GM23338 (cell line): ENCODE measurements around the gene TADA2A. TPM values are rescaled to one million over a fixed set of nuclear protein-coding genes. Genes with fewer than 3 reads are reported as not detected.

Experiments used
- ATAC-seq: fragments of 200-7000 bp; cut with Tn5 transposase; 3 replicates; pipeline ENCODE4 v1.9.1; 2020
- DNase-seq: peaks from one replicate; pipeline ENCODE4 v3.0.0-alpha.2; 2015; ENCODE audit warnings: low spot score
- H2AFZ ChIP-seq: fragments of 200-600 bp; sonication (generic); 2 replicates; pipeline ENCODE4 v1.8.0; 2016; ENCODE audit warnings: antibody characterized with exemption, mild to moderate bottlenecking, moderate library complexity
- H3F3A ChIP-seq: fragments of 200-600 bp; sonication (generic); replicated peaks from 2 replicates; pipeline ENCODE4 v1.8.0; 2017; ENCODE audit warnings: antibody characterized with exemption, mixed run types, low read depth
- H3K27ac ChIP-seq: fragments of 200-600 bp; sonication (generic); 2 replicates; pipeline ENCODE4 v1.6.1; 2016; ENCODE audit warnings: low read depth
- H3K27me3 ChIP-seq: fragments of 200-600 bp; sonication (generic); 2 replicates; pipeline ENCODE4 v1.8.0; 2016; ENCODE audit warnings: mild to moderate bottlenecking, mixed run types, moderate library complexity; ENCODE audit not compliant: insufficient read depth
- H3K36me3 ChIP-seq: fragments of 200-600 bp; sonication (generic); 2 replicates; pipeline ENCODE4 v1.8.0; 2016; ENCODE audit warnings: mild to moderate bottlenecking; ENCODE audit not compliant: insufficient read depth
- H3K4me1 ChIP-seq: fragments of 200-600 bp; sonication (generic); 2 replicates; pipeline ENCODE4 v1.8.0; 2016; ENCODE audit warnings: mild to moderate bottlenecking, moderate library complexity; ENCODE audit not compliant: insufficient read depth
- H3K4me2 ChIP-seq: fragments of 200-600 bp; sonication (generic); 2 replicates; pipeline ENCODE4 v1.7.1; 2017; ENCODE audit warnings: mixed run types
- H3K4me3 ChIP-seq: fragments of 200-600 bp; sonication (generic); 2 replicates; pipeline ENCODE4 v1.6.1; 2016; ENCODE audit warnings: mixed run types
- H3K79me2 ChIP-seq: fragments of 200-600 bp; sonication (generic); replicated peaks from 2 replicates; pipeline ENCODE4 v1.8.0; 2017; ENCODE audit warnings: mild to moderate bottlenecking; ENCODE audit not compliant: insufficient read depth
- H3K9me2 ChIP-seq: fragments of 200-600 bp; sonication (generic); 2 replicates; pipeline ENCODE4 v1.8.0; 2017; ENCODE audit not compliant: insufficient read depth
- H4K20me1 ChIP-seq: fragments of 200-600 bp; sonication (generic); replicated peaks from 2 replicates; pipeline ENCODE4 v1.8.0; 2017; ENCODE audit warnings: mild to moderate bottlenecking; ENCODE audit not compliant: insufficient read depth
- H3K27ac Mint-ChIP-seq: 2 replicates; pipeline ENCODE4 v1.8.0; 2020; ENCODE audit warnings: inconsistent platforms, mild to moderate bottlenecking, moderate library complexity, mixed read lengths
- H3K27me3 Mint-ChIP-seq: 3 replicates; pipeline ENCODE4 v1.8.0; 2022; ENCODE audit warnings: low read depth, mild to moderate bottlenecking, moderate library complexity, mixed read lengths, inconsistent platforms; ENCODE audit not compliant: insufficient read depth, poor library complexity
- H3K36me3 Mint-ChIP-seq: 3 replicates; pipeline ENCODE4 v1.8.0; 2021; ENCODE audit warnings: low read depth, mild to moderate bottlenecking, inconsistent platforms, moderate library complexity, mixed read lengths
- H3K4me1 Mint-ChIP-seq: 3 replicates; pipeline ENCODE4 v1.8.0; 2020; ENCODE audit warnings: mild to moderate bottlenecking, inconsistent platforms, mixed read lengths
- H3K4me3 Mint-ChIP-seq: 3 replicates; pipeline ENCODE4 v1.8.0; 2021; ENCODE audit warnings: moderate library complexity, mild to moderate bottlenecking, inconsistent platforms, mixed read lengths
- H3K9me3 Mint-ChIP-seq: 3 replicates; pipeline ENCODE4 v1.8.0; 2020; ENCODE audit warnings: moderate library complexity, mild to moderate bottlenecking, inconsistent platforms, mixed read lengths
- CREB1 ChIP-seq: fragments of 250-450 bp; sonication (Bioruptor Pico); IDR thresholded peaks from 2 replicates; pipeline ENCODE4 v1.5.0; 2020; ENCODE audit warnings: low read depth, mild to moderate bottlenecking, moderate library complexity
- EZH2 ChIP-seq: fragments of 200-600 bp; sonication (generic); IDR thresholded peaks from one replicate; pipeline ENCODE4 v1.8.0; 2017; ENCODE audit warnings: antibody characterized with exemption, mild to moderate bottlenecking, low read depth; ENCODE audit not compliant: unreplicated experiment
- EZH2phosphoT487 ChIP-seq: fragments of 200-600 bp; sonication (generic); IDR thresholded peaks from one replicate; pipeline ENCODE4 v1.8.1; 2018; ENCODE audit warnings: antibody characterized with exemption; ENCODE audit not compliant: unreplicated experiment
- JUNB ChIP-seq: IDR thresholded peaks from one replicate; pipeline ENCODE4 v1.6.1; 2016; ENCODE audit warnings: antibody characterized with exemption; ENCODE audit not compliant: unreplicated experiment
- NANOG ChIP-seq: IDR thresholded peaks from 2 replicates; pipeline ENCODE4 v1.6.1; 2016; ENCODE audit warnings: antibody characterized with exemption, borderline replicate concordance
- POLR2AphosphoS5 ChIP-seq: IDR thresholded peaks from 2 replicates; pipeline ENCODE4 v1.6.1; 2016; ENCODE audit warnings: antibody characterized with exemption, low read depth
- REST ChIP-seq: IDR thresholded peaks from one replicate; pipeline ENCODE4 v1.6.1; 2018; ENCODE audit warnings: antibody characterized with exemption; ENCODE audit not compliant: unreplicated experiment
- STAT1 ChIP-seq: IDR thresholded peaks from one replicate; pipeline ENCODE4 v1.6.1; 2016; ENCODE audit warnings: antibody characterized with exemption; ENCODE audit not compliant: unreplicated experiment
- ZNF114 ChIP-seq: fragments of 250-450 bp; sonication (Bioruptor Pico); IDR thresholded peaks from 2 replicates; pipeline ENCODE4 v1.5.0; 2020; ENCODE audit warnings: mild to moderate bottlenecking, moderate library complexity
- ZNF331 ChIP-seq: fragments of 250-450 bp; sonication (Bioruptor Pico); IDR thresholded peaks from 2 replicates; pipeline ENCODE4 v1.5.0; 2020; ENCODE audit warnings: low read depth, mild to moderate bottlenecking, moderate library complexity
- polyA plus RNA-seq: library from polyadenylated mRNA; unstranded; fragments of >200 nt; fragmentation: Nextera tagmentation; extraction: Ambion mirVana; gene quantifications from 2 replicates; pipeline ENCODE4 v1.2.1, GENCODE V29; 2016
- total RNA-seq: library from RNA; depleted of rRNA; stranded (reverse); fragments of >200 nt; shearing (Covaris generic); gene quantifications from 2 replicates; pipeline ENCODE4 v1.2.3, GENCODE V29; 2014
- TF ChIP-seq, protein P1 (sequence below): fragments of 250-450 bp; sonication (Bioruptor Pico); IDR thresholded peaks from 2 replicates; pipeline ENCODE4 v1.5.0; 2020; ENCODE audit warnings: mild to moderate bottlenecking, moderate library complexity
- TF ChIP-seq, protein P2 (sequence below), 2 experiments: fragments of 200-600 bp in 1 of 2; sonication (generic) in 1 of 2; conservative IDR thresholded peaks; 2 replicates each; pipeline versions ENCODE4 v1.5.1 to v1.6.1; 2016 to 2017; ENCODE audit warnings: antibody characterized with exemption in 2 of 2, low read depth in 2 of 2, mild to moderate bottlenecking in 2 of 2, moderate library complexity in 1 of 2
- TF ChIP-seq, protein P3 (sequence below): IDR thresholded peaks from 2 replicates; pipeline ENCODE4 v1.6.1; 2016; ENCODE audit warnings: antibody characterized with exemption

Gene TADA2A
- total and polyA plus RNA-seq, 2 experiments from 2014 or later: 14.5 to 17.1 TPM

GRCh38 chr17:37359682-37360188 lies 47.0 kb upstream of the TADA2A start:
- Mint-ChIP-seq H3K4me1 (peaks cover 28% of the 10 kb centered on the region), H3K27me3 (peaks cover 4% of the 10 kb centered on the region), H3K27ac (peak overlapping the region; percentile 80), H3K4me3 (peak overlapping the region; percentile 63), H3K36me3 (peaks cover 7% of the 10 kb centered on the region; the same call in 1 of the 3 replicates), H3K9me3 (no peaks in the 10 kb centered on the region)
- Histone ChIP-seq H3K36me3 (no peaks in the 10 kb centered on the region), H3K79me2 (peaks cover 37% of the 10 kb centered on the region), H3K27me3 (no peaks in the 10 kb centered on the region), H3K27ac (peak overlapping the region; percentile 95), H4K20me1 (peaks cover 27% of the 10 kb centered on the region), H2AFZ (peak overlapping the region; percentile 95), H3K4me3 (peak overlapping the region; percentile 52), H3K4me1 (peaks cover 31% of the 10 kb centered on the region), H3K4me2 (peak overlapping the region; percentile 75), H3F3A (0 out of 2 replicates have a peak, but pooled peaks cover 7% of the 10 kb centered on the region), H3K9me2 (no peaks in the 10 kb centered on the region)
- no peak for TF ChIP-seq POLR2AphosphoS5
- no peak for TF ChIP-seq ZNF331 (CRISPR knock-in tag)
- TF ChIP-seq, protein P1, sequence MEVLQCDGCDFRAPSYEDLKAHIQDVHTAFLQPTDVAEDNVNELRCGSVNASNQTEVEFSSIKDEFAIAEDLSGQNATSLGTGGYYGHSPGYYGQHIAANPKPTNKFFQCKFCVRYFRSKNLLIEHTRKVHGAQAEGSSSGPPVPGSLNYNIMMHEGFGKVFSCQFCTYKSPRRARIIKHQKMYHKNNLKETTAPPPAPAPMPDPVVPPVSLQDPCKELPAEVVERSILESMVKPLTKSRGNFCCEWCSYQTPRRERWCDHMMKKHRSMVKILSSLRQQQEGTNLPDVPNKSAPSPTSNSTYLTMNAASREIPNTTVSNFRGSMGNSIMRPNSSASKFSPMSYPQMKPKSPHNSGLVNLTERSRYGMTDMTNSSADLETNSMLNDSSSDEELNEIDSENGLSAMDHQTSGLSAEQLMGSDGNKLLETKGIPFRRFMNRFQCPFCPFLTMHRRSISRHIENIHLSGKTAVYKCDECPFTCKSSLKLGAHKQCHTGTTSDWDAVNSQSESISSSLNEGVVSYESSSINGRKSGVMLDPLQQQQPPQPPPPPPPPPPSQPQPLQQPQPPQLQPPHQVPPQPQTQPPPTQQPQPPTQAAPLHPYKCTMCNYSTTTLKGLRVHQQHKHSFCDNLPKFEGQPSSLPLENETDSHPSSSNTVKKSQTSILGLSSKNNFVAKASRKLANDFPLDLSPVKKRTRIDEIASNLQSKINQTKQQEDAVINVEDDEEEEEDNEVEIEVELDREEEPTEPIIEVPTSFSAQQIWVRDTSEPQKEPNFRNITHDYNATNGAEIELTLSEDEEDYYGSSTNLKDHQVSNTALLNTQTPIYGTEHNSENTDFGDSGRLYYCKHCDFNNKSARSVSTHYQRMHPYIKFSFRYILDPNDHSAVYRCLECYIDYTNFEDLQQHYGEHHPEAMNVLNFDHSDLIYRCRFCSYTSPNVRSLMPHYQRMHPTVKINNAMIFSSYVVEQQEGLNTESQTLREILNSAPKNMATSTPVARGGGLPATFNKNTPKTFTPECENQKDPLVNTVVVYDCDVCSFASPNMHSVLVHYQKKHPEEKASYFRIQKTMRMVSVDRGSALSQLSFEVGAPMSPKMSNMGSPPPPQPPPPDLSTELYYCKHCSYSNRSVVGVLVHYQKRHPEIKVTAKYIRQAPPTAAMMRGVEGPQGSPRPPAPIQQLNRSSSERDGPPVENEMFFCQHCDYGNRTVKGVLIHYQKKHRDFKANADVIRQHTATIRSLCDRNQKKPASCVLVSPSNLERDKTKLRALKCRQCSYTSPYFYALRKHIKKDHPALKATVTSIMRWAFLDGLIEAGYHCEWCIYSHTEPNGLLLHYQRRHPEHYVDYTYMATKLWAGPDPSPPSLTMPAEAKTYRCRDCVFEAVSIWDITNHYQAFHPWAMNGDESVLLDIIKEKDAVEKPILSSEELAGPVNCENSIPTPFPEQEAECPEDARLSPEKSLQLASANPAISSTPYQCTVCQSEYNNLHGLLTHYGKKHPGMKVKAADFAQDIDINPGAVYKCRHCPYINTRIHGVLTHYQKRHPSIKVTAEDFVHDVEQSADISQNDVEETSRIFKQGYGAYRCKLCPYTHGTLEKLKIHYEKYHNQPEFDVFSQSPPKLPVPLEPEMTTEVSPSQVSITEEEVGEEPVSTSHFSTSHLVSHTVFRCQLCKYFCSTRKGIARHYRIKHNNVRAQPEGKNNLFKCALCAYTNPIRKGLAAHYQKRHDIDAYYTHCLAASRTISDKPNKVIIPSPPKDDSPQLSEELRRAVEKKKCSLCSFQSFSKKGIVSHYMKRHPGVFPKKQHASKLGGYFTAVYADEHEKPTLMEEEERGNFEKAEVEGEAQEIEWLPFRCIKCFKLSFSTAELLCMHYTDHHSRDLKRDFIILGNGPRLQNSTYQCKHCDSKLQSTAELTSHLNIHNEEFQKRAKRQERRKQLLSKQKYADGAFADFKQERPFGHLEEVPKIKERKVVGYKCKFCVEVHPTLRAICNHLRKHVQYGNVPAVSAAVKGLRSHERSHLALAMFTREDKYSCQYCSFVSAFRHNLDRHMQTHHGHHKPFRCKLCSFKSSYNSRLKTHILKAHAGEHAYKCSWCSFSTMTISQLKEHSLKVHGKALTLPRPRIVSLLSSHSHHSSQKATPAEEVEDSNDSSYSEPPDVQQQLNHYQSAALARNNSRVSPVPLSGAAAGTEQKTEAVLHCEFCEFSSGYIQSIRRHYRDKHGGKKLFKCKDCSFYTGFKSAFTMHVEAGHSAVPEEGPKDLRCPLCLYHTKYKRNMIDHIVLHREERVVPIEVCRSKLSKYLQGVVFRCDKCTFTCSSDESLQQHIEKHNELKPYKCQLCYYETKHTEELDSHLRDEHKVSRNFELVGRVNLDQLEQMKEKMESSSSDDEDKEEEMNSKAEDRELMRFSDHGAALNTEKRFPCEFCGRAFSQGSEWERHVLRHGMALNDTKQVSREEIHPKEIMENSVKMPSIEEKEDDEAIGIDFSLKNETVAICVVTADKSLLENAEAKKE: no peak
- TF ChIP-seq NANOG: no peak
- TF ChIP-seq, protein P2, sequence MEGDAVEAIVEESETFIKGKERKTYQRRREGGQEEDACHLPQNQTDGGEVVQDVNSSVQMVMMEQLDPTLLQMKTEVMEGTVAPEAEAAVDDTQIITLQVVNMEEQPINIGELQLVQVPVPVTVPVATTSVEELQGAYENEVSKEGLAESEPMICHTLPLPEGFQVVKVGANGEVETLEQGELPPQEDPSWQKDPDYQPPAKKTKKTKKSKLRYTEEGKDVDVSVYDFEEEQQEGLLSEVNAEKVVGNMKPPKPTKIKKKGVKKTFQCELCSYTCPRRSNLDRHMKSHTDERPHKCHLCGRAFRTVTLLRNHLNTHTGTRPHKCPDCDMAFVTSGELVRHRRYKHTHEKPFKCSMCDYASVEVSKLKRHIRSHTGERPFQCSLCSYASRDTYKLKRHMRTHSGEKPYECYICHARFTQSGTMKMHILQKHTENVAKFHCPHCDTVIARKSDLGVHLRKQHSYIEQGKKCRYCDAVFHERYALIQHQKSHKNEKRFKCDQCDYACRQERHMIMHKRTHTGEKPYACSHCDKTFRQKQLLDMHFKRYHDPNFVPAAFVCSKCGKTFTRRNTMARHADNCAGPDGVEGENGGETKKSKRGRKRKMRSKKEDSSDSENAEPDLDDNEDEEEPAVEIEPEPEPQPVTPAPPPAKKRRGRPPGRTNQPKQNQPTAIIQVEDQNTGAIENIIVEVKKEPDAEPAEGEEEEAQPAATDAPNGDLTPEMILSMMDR (conservative IDR thresholded peaks at IDR 0.05; ENCODE audit: low read depth in 2 of 2): no peak
- no peak for TF ChIP-seq EZH2
- no peak for TF ChIP-seq STAT1
- TF ChIP-seq, protein P3, sequence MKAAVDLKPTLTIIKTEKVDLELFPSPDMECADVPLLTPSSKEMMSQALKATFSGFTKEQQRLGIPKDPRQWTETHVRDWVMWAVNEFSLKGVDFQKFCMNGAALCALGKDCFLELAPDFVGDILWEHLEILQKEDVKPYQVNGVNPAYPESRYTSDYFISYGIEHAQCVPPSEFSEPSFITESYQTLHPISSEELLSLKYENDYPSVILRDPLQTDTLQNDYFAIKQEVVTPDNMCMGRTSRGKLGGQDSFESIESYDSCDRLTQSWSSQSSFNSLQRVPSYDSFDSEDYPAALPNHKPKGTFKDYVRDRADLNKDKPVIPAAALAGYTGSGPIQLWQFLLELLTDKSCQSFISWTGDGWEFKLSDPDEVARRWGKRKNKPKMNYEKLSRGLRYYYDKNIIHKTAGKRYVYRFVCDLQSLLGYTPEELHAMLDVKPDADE: no peak
- no peak for TF ChIP-seq ZNF114 (CRISPR knock-in tag)
- TF ChIP-seq JUNB: no peak
- TF ChIP-seq REST: no peak
- no peak for TF ChIP-seq CREB1 (CRISPR knock-in tag)
- no peak for TF ChIP-seq EZH2phosphoT487
- ATAC-seq (no peak; the same call in 2 of the 3 replicates), DNase-seq (no peak)
